HuH-7.5 (cell line): ENCODE measurements around the gene PCMTD2.
A peak's percentile ranks its signal among the peaks of the same experiment; 100 is the strongest.

Experiments used
- DNase-seq: peaks from one replicate; pipeline ENCODE4 v3.0.0; 2011; ENCODE audit warnings: low spot score

PCMTD2 gene

DNA sequence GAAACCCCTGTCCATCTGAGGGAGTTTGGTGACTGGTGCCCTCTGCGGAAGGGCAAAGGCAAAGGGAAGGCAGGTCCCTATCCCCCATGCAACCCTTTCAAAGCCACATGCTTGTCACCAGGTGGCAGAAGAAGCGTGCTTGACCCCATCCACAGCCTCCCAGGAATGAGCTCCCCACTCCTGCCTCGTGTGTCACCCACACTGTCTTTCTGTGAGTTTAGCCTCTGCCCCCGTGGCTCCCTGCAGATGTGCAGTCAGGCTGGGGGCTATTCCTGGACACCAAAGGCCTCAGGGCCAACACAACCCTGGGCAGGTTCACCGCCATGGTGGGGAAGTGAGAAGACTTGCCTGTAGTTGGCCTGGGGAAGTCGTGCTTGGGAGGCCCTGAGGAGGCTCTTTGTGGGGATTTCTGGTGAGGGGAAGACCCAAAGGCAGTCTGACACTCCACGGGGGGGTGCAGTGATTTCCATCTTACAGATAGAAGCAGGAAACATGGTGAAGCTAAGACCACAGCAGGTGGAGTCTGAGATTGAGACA lies 16.6 kb upstream of the PCMTD2 start:
- DNase-seq: no peak

GRCh38 chr20:64239449-64240242 lies 15.9 kb upstream of the PCMTD2 start:
- no peak for DNase-seq

- no peak for DNase-seq
These were observed 15.1 kb upstream of the PCMTD2 start for GRCh38 chr20:64240243-64241015.

GRCh38 chr20:64241061-64241460 lies 14.5 kb upstream of the PCMTD2 start:
- no peak for DNase-seq

GRCh38 chr20:64242003-64242796 lies 13.3 kb upstream of the PCMTD2 start:
- no peak for DNase-seq

GRCh38 chr20:64242797-64243475 lies 12.6 kb upstream of the PCMTD2 start:
- DNase-seq: peak; percentile 75

DNA sequence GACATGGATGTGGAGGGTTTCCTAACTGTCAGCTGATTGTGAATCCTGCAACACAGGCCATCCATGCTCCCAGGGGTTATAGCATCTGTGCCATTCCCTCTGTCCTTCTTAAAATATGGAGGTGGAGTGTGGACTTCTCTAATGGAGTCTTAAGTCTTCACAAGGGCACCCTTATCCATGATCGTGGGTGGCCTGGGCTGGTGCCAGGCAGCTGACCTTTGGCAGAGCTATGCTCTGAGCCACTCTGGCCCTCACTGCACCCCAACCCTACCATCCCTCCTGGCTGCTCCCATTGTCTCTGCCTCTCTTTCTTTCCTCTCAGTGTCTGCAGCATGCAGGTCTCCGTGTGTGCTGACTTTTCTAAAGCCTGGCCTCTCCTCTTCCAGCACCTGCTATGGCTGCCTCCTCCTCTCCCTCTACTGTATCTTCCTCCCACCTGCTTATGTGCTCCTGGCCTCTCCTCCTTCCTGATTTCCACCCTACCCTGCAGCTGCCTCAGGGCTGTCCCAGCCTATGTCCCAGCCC lies 11.2 kb upstream of the PCMTD2 start:
- DNase-seq: no peak

GRCh38 chr20:64244870-64245603 lies 10.5 kb upstream of the PCMTD2 start:
- DNase-seq: no peak

DNA sequence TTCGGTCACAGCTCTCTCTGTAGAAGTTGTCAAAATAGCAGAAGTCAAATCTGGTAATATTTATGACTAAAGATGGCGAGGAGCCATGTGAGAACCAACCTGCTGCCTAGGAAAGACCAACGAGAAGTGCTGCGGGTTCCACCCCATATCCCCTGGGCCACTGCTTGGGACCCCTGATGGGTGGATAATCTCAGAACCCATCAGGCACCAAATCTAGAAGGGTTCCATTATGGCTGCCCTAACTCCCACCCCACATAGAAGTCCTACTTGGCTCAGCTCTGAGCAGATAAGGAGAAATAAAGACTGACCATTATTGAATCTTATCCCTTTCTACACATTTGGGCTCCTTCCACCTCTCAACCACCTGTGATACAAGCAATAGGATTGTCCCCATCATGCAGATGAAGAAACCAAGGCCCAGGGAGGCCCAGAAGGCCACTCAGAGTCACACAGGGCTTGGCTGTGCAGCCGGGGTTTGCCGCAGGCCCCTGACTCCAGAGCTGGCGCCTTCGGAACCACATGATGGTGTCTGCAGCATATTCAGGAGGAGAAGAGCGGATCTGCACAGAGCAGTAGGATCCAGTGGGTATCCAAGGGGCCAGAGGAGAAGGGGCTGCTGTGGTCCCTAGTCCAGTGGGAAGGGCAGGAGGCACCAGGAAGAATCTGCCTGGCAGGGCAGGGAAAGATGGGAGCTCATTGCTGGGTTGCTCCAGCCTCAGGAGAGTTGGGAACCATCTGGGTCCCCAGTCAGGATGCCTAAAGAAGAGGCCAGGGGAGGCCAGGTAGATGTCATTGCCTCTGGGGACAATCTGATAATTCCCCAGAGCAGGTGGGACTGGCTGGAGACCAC lies 9.6 kb upstream of the PCMTD2 start:
- DNase-seq: no peak

DNA sequence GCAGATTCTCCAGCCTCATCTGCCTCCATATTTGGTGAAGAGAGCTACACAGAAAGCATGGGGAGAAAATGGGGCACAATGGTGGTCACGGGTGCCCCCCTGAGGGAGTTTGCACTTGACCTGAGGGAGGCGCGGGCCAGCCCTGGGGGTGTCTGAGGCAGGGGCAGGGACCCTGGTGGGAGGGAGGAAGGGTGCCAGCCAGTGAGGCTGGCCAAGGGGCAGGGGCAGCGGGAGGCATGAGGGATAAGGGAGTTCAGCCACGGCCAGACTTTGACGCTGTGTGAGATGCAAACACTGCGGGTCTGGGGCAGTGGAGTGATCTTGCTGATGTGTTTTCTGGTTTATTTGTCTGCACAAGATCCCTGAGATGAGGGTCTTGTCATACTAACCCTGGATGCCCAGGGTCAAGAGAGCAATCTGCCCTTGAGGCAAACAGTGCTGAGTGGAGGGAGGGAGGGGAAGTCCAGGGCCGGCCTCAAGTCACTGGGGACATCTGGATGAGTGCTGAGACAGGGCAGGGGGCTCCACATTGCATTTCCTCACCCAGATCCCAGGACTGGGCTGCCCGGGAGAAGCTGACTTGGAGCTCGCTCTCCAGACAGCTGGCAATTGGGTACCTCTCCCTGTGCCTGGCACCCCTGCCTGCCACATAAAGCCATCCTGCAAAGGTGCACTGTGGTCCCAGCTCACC lies 8.8 kb upstream of the PCMTD2 start:
- no peak for DNase-seq

DNA sequence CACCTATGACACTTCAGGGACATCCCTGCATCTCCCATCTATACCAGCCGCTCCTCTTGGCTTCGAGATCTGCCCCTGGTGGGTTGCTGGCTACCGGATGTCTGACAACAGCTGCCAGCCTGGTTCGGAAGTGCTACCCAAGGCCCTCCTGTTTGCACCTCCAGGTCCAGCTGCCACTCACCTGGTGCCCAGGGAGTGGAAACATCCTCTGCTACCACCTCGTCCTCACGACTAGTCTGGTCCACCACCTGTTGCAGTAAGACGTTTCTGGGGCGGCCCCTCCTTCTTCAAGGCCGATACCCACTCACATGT lies 8.3 kb upstream of the PCMTD2 start:
- DNase-seq: no peak

DNA sequence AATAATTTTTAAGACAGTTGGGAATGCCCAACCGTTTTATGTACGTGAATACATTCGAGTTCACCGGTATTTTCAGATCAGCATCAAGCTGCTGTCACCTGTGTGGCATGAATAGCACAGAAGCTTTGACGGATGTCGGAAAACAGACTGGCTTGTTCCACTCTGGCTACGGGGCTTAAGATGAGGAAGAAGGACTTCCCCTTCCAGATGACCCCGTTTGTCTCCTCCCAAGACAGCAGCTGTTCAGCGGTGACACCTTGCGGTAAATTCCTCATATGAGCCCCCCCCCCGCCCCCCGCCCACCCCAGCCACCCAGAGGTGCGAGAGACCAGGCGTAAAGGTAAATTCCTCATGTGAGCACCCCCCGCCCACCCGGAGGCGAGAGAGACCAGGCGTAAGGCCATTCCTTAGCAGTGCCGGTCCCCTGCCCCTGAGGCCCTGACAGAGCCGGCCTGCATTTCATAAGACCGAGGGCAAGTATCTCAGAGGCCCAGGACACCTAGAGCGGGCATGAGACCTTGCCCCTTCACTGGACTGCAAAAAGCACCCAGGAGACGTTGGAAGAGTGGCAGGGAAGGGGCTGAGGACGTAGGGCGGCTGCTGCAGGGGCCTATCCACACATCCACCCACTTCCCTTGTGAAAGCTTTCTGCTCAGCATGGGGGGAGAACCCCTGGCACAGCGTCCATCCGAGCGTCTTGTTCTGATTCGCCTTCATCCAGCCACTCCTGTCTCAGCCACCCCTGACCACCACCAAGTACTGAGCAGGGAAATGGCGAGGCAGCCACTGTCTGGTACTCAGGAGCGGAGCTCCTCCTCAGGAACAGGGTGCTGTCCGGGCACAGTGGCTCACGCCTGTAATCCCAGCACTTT lies 7.3 kb upstream of the PCMTD2 start:
- DNase-seq: no peak

GRCh38 chr20:64250027-64250426 lies 5.5 kb upstream of the PCMTD2 start:
- no peak for DNase-seq

DNA sequence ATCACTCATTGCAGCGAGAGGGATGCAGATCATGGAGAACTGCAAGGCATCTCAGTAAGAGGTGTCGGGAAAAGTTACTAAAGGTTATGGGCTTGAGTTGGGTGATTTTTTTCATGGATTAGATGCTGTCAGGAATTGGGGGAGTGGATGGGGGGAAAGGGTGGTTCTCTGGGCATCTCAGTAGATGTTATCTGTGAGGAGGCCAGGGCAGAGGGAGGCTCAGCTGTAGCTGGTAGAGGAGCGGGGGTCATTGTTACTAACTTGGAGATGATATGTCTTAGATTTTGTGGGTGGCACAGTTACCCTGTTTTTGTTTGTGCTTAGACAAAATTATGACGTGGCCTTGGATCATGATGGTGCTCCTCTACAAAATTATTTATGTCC lies 2.6 kb upstream of the PCMTD2 start:
- DNase-seq: no peak

GRCh38 chr20:64253443-64253842 lies 2.1 kb upstream of the PCMTD2 start:
- DNase-seq: no peak

DNA sequence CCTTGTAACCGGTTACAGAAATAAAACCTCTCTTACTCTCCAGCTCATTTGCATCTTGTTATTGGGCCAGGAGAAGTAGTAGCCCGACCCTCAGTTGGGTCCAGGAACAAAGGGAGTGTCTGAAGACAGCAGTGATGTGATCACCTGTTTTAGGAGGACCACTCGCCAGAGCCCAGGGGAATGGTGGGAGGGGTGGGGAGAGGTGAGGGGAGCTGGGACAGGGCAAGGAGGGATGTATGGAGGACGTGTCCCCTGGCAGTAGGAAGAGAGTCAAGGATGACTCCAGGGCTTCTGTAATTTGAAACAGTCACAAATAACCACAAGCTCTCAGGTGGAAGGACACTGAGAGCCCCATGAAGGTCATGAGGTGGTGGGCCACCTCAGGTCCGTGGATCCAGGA lies 1.4 kb upstream of the PCMTD2 start:
- DNase-seq: no peak

GRCh38 chr20:64254571-64255360 lies 782 bp upstream of the PCMTD2 start:
- no peak for DNase-seq
